NCI-H1417 treated with DMSO at 0.1 percent for 48 hours (cell line): ENCODE measurements around the gene HCRT.
"Not testable (repeated sequence)": the region's sequence is repeated elsewhere in the genome, so short reads cannot be mapped to it uniquely, and the experiment has no call there.

Source experiments
- DNase-seq: peaks from one replicate; lab custom pipeline; 2025; lab: John Stamatoyannopoulos, UW

The HCRT gene

GRCh38 chr17:42179911-42180410 lies 5.3 kb downstream of the HCRT start:
- DNase-seq = no peak

GRCh38 chr17:42179335-42179734 lies 5.9 kb downstream of the HCRT start:
- DNase-seq = no peak

GRCh38 chr17:42178817-42179216 lies 6.4 kb downstream of the HCRT start:
- no peak for DNase-seq

GRCh38 chr17:42177684-42178083 lies 7.6 kb downstream of the HCRT start:
- no peak for DNase-seq

DNA sequence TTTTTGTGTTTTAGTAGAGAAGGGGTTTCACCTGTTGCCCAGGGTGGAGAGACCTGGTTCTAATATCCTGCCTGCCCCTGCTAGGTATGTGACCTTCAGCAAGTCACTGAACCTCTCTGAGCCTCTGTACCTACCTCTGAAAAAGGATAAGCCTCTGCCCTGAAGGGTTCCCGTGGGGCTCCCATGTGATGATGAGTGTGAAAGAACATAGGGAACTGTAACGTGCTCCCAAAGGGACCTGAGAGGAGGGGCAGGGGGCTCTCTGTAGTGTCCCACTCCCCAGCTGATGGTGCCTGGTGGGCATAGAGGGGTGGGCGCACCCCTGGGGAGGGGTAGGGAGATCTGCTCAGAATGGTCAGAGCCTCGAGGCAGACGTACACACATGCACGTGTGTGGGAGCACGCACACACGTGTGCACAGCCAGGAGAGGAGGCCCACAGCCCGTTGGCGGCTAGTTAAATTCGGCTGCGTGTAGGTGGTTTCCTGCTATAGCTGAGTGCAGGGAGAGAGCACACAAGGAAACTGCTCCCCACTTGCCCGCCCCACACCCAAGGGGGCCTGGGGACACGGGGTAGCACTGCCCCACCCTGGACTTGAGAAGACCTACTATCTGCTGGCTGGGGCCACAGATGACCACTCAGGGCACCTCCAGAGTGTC lies 11.0 kb downstream of the HCRT start:
- no peak for DNase-seq

DNA sequence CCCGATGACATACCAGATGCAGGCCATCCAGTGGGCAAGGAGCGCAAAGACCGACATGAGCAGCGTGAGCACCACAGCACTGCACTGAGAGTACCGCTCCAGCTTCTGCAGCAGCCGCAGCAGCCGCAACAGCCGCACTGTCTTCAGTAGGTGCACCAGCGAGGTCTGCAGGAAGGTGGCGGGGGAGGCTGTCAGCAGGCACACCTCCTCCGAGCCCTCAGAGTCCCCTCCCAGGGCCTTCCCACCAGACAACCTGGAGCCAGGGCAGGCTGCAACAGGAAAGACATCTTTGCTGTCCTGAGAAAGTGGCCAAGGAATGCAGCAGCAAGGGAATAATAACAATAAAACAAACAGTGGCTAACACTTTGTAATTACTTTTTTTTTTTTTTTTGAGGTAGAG lies 13.4 kb downstream of the HCRT start:
- no peak for DNase-seq

- no peak for DNase-seq
Observed at GRCh38 chr17:42169351-42169750, 15.9 kb downstream of the HCRT start.

DNA sequence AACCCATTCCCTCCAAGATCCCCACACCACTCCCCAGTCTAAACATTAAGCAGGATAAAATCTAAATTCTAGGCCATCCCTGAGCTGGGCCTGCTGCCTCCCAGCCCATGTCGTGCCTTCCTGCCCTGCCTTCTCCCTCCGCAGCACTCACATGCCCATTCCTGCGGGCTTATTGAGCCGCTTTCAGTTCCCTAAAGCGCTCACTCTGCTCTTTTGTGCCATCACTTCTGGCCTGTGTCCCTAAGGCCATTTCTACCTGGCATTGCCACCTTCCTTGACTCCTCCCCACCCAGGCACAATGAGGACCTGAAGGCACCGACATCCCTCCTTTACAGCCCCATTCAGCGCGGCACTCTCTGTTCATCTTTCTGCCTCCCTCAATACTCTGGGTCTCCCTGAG lies 17.4 kb downstream of the HCRT start:
- no peak for DNase-seq

DNA sequence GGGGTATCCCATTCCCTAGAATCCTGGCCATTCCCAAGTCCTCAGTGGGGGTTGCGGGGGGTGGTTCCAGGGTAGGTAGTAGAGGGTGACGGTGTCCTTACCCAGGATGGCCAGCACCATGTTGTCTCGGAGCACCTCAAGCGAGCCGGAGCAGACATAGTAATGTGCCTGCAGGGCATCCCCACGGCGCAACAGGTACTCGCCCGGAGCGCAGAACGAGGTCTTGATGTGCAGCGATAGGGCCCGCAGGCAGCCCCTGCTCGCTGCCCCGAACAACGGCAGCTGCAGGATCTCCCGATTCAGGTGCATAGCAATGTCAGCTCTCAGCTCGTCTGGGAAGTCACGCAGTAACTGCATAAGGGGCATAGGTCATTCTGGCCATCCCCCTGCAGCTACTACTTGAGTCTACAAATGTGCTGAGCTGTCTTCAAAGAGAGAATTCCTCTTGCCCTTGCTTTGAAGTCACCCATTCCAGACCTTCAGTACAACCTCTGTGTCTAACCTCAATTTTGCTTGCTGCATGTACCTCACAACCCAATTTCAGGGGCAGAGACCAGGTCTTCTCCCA lies 19.0 kb downstream of the HCRT start:
- DNase-seq = no peak

DNA sequence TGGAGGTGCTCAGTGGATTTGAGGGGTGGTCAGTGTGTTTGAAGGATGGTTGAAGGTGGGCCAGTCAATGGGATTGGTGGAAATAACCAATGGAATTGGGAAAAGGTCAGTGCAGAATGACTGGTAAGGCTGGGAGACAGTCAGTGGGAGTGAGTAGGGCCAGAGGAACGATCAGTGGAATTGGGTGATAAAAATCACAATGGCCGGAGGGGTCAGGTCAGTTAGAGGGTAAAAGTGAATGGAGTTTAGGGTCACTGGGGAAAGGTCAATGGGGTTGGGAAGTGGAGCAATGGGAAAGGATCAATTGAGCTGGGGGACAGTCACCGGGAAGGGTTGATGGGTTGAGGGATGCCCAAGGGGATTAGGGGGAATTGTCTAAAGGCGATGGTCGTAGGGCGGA lies 19.5 kb downstream of the HCRT start:
- DNase-seq = no peak

DNA sequence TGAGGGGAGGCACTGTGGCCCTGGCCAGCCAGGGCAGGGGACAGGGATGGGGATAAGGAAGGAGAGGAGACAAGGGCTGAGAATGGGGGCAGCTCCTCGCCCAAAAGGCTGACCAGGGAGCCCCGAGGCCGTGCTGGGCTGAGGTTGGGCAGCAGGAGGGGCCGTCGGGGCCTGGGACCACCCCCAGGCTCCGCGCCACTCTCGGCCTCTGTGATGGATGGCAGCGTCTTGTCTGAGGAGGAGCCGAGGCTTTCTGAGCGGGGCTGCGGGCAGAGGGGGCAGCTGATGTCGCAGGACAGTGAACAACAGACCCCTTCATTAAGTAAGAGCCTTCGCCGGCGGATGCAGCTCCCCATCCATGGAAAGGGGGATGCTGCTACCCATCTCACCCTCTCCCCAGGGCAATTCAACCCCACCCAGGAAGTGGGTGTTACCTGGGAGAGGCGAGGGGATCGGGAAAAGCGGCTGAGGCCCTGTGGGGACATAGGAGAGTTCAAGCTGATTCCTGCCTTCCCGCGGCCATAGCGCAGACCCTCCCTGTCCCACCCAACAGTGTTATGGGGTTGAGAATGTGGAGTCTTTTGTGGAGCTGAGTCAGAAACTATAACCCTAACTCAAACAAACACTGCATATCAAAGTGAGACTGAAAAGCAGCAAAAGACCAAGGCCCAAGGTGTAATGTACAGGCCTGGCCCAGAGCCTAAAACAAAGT lies 21.4 kb downstream of the HCRT start:
- no peak for DNase-seq

GRCh38 chr17:42163113-42163512 lies 22.1 kb downstream of the HCRT start:
- no peak for DNase-seq

- DNase-seq = no peak
Observed at GRCh38 chr17:42160531-42160910, 24.7 kb downstream of the HCRT start.

DNA sequence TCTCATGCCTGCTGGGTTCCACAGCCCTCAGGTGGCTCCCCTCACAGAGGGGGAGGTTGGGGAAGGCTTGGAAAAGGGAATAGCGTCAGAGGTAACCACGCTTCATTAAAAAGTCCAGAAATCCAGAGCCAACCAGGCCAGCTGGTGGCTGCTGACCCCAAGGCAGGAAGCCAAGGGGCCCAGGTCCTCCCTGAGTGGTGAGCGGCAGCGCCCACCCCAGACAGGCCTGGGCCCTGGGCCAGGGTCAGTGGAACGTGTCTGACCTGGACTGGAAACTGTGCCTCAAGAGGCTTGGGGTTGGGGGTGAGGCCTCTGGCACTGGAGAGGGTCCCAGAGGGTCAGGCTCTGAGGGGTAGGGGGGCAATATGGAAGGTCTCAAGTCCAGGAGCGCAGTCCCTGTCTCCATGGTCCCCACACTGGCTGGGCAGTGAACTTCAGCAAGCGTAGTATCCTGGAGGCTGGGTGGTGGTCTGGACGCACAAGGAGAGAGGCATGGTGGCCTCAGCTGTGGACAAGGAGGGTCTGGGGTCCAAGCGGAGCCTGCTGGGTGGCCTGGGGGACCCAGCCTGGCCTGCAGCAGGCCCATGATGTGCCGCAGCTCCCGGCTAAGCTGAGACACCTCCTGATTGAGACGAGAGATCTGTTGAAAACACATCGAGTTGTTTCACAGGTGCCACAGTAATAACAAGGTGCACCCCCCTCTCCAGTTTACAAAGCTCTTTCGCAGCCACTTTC lies 25.3 kb downstream of the HCRT start:
- no peak for DNase-seq

GRCh38 chr17:42155614-42156045 lies 29.6 kb downstream of the HCRT start:
- DNase-seq = no peak

- DNase-seq = no peak
Observed at GRCh38 chr17:42153919-42154742, 31.1 kb downstream of the HCRT start.

DNA sequence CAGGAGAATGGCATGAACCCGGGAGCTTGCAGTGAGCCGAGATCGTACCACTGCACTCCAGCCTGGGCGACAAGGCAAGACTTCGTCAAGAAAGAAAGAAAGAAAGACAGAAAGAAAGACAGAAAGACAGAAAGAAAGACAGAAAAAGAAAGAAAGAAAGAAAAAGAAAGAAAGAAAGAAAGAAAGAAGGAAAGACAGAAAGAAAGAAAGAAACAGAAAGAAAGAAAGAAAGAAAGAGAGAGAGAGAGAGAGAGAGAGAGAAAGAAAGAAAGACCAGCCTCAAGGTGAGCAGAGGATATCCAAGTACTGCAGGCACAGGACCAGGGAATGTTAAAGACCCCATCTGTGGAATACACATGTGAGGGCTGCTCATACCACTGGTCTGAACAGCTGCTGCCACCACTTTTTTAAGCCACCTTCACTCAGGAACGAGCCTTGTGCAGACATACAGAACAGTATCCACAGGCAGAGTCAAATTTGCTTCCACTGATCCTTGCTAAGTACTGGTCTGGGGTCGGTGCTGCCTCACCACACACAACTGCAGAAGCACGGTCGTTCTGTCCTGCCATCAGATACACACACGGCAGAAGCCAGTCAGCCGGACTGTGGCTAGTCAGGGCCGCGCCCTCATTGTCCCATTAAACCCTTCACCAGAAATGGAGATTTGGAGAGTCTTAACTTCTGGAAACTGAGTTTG lies 38.2 kb downstream of the HCRT start:
- no peak for DNase-seq

DNA sequence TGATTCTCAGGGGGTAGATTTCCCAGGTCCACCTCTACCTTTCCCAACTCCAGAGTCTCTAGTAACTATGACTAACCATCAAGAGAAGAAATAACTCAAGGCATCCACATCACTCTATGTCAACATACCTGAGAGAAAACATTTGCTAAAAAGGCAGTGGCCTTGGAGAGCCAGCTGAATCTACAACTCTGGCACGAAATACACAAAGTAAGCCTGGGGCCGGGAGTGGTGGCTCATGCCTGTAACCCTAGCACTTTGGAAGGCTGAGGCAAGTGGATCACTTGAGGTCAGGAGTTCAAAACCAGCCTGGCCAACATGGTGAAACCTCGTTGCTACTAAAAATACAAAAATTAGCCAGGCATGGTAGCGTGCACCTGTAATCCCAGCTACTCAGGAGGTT lies 42.1 kb downstream of the HCRT start:
- not testable (repeated sequence) for DNase-seq

GRCh38 chr17:42142371-42142896 lies 42.8 kb downstream of the HCRT start:
- no peak for DNase-seq

DNA sequence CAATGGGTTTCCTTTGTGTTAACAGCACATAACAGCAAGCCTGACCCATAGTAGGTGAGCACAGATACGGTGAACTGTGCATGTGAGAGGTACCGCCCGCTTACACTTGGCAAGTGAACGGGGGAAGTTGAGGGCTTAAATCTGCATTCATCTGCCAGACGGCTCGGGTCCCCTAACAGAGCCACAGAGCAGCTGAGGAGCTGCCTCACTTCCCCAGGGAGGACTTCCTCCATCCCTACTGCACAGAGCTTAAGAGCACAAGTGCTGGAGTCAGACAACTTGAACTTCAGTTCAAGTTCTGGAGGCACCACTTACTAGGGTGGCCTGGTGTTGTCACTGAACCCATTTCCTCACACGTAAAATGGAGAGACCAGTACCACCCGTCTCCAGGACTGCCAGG lies 43.9 kb downstream of the HCRT start:
- DNase-seq = no peak

GRCh38 chr17:42140690-42141089 lies 44.6 kb downstream of the HCRT start:
- not testable (repeated sequence) for DNase-seq
